CD4-positive, alpha-beta T cell treated with Interferon alpha-2 for 1 hour (primary cell): ENCODE results near the gene MRNIP.
"Not testable (repeated sequence)": the region's sequence is repeated elsewhere in the genome, so short reads cannot be mapped to it uniquely, and the experiment has no call there.

Source experiments
- DNase-seq, 2 donors: peaks; one replicate each; pipeline ENCODE4 v3.0.0-alpha.2; 2020 to 2022

Gene MRNIP

DNA sequence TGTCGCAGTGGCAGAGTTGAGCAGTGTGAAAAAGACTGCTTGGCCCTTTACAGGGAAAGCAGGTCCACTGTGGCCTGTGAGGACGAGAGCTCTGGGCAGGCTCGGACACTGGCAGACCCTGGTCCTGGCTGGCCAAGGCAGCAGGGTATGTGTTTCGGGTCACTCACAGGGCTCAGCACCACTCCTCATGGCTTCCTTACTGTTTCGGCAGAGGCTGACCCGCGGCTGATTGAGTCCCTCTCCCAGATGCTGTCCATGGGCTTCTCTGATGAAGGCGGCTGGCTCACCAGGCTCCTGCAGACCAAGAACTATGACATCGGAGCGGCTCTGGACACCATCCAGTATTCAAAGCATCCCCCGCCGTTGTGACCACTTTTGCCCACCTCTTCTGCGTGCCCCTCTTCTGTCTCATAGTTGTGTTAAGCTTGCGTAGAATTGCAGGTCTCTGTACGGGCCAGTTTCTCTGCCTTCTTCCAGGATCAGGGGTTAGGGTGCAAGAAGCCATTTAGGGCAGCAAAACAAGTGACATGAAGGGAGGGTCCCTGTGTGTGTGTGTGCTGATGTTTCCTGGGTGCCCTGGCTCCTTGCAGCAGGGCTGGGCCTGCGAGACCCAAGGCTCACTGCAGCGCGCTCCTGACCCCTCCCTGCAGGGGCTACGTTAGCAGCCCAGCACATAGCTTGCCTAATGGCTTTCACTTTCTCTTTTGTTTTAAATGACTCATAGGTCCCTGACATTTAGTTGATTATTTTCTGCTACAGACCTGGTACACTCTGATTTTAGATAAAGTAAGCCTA, 22.2 kb downstream of the MRNIP start:
- peak; percentile 54 to 76 for DNase-seq

DNA sequence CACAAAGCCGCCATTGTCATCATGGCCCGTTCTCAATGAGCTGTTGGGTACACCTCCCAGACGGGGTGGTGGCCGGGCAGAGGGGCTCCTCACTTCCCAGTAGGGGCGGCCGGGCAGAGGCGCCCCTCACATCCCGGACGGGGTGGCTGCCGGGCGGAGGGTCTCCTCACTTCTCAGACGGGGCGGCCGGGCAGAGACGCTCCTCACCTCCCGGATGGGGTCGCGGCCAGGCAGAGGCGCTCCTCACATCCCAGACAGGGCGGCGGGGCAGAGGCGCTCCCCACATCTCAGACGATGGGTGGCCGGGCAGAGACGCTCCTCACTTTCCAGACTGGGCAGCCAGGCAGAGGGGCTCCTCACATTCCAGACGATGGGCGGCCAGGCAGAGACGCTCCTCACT, 23.7 kb downstream of the MRNIP start:
- DNase-seq, result not testable (repeated sequence)

DNA sequence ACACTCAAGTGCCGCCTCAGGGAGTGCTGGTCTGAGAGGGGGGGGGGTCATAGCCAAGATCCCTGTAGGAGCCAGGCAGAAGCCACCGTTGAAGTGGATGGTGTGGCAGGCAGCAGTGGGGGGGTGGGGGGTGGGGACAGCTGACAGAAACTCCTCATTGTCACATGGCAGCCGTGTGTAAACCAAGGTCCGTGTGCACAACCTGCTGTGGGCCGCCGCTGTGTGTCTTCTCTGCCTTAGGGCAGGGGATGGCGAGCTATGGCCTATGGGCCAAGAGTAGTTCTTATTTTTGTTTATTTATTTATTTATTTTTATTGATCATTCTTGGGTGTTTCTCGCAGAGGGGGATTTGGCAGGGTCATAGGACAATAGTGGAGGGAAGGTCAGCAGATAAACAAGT, 24.5 kb downstream of the MRNIP start:
- no peak for DNase-seq

DNA sequence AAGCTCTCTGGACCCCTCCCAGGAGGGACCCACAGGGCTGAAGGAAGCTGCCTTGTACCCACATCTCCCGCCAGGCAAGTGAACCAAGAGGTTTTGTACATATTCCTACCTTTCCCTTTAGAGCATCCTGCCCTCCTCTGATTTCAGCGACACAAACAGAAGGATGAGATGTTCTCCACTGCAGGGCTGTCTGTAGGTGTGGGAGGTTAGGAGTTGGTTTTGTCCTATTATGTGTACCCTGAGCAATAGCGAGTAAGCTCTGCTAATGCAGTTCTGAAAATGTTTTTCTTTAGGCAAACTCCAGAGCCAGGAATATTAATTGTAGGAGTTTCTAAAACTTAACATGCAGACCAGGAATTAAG, 24.9 kb downstream of the MRNIP start:
- no peak for DNase-seq

DNA sequence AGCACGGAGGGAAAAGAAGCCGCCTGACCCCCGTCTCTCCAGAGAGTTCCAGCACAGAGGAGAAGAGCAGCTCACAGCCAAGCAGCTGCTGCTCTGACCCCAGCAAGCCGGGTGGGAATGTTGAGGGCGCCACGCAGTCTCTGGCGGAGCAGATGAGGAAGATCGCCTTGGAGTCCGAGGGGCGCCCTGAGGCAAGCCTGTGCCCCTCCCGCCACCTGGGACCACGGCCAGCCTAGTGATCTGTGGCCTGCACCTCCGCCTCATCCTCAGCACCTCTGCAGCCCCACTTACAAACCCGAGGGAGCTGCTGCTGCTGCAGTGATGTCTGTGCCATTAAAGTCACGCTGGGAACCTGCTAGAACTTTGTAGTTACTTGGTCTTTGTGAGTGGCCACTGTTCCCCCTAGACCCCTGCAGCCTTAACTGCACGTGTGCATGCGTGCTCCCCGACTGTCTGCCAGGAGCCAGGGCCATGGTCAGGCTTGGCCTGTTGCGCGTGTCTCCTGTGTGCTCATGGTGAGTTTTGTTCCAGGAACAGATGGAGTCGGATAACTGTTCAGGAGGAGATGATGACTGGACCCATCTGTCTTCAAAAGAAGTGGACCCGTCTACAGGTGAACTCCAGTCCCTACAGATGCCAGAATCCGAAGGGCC, 25.4 kb downstream of the MRNIP start:
- DNase-seq, result no peak

DNA sequence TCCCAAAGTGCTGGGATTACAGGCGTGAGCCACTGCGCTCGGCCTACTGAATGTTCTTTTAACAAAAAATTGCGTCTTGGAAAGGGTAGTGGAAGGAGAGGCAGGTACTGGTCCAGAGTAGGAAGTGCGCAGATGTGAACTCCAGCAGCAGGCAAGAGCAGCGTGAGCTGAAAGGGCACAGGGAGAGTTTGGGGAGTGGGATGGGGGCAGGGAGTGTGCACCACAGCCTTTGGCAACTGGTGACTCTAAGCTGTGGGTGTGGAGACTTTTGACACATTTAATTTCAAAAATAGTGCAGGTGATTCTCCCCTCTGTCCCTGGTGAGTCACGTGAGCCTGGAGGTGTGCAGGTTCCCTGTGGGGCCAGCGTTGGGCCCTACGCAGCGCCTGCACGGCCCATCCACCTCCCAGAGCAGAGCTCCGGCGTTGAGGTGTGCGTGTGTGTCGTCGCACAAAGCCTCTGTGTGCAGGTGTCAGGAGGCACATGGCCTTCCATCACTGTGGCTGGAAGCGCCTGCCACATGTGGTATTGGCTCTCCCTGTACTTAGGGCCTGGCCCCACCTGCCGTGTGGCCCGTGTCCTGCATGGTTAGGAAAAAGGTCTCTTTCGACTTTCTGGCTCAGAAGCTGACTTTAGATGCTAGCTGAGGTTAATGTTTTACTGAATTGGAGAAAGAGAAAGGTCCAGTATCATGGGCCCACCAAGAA, 26.4 kb downstream of the MRNIP start:
- no peak for DNase-seq

DNA sequence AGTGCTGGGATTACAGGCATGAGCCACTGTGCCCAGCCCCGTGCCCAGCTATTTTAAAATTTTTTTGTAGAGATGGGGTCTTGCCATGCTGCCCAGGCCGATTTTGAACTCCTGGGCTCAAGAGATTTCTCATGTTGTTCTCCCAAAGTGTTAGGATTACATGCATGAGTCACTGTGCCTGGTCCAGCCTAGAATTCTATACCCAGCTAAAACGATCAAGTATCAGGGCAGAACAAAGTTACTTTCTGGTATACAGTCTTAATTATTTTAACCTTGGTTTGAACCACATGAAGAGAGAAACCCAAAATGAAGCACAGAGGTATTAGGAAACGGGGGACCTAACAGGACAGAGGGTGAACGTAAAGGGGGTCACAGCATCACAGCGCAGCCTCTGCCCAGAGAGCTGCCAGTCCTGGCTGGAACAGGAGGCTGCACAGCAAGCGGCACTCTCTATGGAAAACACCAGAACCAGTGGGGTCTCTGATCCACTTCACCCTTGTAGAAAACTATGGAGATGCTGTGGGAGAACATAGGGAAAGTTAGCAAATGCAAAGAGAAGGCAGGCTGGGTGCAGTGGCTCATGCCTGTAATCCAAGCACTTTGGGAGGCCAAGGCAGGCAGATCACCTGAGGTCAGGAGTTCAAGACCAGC, 27.7 kb downstream of the MRNIP start:
- no peak for DNase-seq

DNA sequence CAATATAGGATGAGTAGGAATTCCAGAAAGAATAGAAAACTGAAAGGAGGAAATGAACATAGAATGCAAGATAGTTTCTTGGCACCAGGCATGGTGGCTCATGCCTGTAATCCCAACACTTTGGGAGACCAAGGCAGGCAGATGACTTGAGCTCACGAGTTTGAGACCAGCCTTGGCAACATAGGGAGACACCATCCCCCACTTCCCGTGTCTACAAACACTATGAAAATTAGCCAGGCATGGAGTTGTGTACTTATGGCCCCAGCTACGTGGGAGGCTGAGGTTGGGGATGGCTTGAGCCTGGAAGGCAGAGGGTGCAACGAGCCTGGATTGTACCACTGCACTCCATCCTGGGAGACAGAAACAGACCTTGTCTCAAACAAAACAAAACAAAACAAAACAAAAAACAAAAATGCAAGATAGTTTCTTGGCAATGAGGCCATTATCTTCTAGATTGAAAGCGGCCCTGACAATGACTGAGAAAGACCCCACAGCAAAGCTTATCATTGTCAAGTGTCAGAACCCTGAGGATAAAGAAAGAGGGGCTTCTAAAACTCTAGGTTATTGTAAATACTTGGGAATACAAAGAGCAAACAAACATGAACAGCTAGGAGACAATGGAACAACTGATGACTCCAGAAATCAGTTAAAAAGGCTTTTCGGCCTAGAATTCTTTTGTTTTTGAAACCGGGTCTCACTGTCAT, 28.7 kb downstream of the MRNIP start:
- DNase-seq, result no peak

DNA sequence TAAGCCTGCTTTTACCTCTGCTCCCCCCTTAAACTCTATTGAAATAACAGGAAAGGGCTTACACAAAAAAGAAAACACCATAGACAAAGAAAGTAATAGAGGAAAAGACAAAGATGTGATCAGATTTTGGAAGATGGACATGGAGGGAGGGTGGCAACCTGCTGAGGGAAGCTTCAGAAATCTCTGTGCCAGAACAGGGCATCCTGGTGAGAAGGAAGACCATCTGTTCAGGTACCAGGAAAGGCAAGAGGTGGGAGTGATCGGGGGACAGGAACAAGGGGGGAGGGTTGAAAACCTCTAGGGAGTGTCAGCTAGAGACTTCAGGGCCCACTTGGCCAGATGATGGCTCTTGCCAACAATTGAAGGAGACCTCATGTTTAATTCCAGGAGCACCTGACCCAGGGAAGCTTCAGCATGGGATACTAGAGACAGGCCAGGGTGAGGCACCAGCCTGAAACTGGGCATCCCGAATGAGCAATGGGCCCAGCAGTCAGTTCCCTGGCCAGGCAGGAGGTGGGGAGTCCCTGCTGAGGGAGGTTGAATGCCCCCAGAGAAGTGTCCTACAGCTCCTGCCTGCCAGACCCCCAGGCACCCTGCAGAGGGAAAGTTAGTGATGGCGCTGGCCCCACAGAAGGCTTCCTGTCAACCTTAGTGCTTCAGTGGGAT, 29.7 kb downstream of the MRNIP start:
- no peak for DNase-seq

DNA sequence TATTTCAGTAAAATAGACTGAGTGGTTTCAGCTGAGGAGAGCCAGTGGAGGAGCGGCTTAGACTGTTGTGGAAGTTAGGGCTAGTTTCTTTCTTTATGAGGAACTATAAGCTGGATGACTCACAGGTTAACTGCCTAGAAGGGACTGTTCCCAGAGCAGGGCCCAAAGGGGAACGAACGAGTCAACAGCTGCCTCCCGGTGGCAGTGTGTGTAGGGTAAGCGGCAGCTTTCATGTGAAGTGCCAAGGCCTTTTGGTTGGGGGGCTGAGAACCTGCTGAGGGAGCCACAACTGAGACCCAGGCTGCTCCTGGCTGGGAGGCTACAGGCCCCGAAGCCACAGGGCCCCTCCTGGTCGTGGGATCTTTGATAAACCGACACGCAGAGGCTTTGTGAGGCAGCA, 30.9 kb downstream of the MRNIP start:
- DNase-seq, result peak; percentile 18 to 51

DNA sequence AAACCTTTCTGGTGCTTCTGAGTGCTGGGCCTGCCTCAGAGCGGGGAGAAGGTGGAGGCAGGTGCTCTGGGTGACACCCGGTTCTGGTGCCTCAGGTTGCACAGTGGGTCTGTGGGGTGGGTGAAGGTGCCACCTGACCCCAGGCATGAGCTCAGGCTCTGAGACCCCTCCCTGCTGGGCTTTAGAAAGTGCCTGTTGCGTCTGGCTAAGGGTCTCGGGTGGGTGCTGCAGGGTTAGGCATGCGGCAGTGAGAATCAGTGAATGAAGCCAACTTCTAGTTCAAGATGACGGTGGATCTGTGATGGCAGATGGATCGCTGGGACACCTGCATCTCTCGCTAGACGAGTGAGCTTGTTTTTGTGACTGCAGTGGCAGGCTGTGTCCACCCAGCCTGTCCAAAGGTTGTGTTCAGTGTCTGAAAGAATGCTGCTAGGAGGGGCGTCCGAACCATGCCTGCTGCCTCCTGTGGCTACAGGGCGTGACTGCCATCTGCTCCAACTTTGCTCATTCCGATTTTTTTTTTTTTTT, 32.9 kb downstream of the MRNIP start:
- peak in 1 of 2 donors; percentile 4 for DNase-seq

DNA sequence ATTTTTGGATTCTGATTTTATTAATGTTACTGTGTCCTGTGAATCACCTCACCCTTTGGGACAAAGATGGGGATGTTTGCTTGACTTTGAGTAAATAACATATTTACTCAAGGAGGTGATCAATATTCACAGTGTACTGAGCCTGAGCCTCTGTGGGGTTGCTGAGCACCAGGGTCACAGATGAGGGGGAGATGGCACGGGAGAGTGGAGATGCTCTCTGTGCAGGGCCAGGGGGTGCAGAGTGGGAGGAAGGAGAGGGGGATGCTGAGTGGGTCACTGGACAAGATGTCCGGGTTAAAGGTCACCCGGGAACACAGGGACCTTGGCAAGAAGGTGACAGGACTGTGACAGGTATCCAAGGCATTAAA, 33.9 kb downstream of the MRNIP start:
- peak in 1 of 2 donors; percentile 0 for DNase-seq

DNA sequence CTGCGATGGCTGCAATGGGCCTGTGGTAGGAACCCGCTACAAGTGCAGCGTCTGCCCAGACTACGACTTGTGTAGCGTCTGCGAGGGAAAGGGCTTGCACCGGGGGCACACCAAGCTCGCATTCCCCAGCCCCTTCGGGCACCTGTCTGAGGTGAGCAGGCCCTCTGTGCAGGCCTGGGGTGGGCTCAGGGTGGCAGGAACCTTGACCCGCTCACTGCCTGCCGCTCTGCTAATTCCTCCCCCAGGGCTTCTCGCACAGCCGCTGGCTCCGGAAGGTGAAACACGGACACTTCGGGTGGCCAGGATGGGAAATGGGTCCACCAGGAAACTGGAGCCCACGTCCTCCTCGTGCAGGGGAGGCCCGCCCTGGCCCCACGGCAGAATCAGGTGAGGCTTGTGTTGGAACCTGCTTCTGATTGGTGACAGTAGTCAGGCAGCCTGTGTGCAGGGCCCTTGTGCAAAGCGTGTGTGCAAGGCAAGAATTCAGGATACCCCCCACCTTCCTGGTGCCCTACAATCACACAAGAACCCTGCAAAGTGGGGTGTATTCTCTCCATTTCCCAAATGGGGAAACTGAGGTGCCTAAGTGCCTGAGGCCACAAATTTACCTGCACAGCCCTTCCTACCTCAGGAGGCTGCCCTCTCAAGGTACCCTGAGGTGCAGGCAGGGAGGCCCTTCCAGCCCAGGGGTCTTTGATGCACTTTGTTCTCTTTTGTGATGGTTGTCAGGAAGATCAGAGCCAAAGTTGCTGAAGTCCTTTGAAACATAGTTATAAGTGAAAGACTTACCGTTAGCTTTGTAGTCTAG, 34.5 kb downstream of the MRNIP start:
- no peak for DNase-seq

DNA sequence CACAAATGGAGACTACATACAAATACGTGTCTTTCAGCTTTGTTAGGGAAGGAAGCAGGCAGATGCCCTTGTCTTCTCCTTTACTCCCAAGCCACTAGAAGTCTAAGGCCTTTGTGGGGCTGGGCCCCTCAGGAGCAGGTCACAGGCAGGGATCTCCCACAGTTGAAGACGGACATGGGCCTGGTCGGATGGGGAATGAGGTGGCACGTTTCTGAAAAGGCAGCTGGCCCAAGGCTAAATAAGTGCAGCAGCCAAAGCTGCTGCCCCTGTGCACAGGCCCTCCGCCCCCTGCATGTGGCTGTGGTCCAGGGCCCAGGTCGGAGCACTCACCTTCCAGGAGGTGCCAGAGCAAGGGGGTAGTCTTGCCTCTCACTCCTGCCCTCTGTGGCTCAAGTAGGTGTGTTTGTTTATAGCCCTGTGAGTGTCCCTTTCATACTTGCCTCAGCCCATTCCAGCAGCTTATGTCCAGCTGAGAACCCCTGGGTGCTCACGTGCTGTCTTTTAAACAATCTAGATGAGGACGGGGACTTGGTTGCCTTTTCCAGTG, 36.1 kb downstream of the MRNIP start:
- no peak for DNase-seq

DNA sequence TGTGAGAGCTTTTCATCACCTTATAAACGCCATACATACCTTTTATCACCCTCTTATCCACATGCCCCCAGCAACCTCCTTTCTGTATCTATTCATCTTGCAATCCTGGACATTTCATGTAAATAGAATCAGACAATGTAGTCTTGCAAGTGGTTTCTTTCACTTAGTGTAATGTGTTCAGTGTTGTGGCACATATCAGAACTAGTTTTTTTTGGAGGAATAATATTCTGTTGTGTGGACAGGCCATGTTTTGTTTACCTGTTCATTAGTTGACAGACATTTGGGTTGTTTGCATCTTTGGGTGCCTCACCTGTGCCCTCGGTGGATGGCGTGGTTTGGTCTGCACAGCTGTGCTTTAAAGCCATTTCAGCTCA, 36.6 kb downstream of the MRNIP start:
- DNase-seq, result no peak

DNA sequence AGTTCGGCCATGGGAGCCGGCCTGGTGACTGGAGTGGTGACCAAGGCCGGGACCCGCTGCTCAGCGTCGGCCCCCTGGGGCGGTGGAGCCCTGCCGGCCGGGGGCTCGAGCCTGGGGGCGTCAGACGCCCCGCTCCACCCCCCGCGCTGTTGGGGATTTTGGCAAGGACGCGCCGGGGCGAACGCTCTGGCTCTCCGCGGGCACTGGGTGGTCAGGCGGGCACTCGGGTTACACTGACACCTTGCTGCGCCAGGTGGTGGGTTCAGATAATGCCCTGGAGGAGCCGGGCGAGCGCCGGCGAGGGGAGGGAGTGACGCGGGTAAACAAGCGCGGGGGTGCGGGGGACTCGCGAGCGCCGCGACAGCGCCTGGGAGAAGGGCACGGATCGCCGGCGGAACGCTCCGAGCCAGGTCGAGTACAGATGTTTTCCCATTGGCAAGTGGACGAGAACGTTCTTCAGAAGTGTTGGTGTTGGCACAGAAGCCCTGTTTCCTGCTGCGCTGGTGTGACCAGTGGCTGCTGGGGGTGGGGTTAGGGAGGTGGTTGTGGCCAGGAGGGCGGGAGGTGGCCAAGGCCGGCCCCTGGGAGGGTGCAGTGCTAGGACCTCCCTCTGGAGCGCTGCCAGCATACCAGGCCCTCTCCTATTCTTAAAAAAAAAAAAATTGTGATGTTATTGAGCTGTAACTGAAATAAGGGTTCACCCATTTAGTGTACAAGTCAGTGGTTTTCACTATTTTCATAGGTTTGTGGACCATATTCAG, 37.1 kb downstream of the MRNIP start:
- DNase-seq, result peak; percentile 91 to 93

DNA sequence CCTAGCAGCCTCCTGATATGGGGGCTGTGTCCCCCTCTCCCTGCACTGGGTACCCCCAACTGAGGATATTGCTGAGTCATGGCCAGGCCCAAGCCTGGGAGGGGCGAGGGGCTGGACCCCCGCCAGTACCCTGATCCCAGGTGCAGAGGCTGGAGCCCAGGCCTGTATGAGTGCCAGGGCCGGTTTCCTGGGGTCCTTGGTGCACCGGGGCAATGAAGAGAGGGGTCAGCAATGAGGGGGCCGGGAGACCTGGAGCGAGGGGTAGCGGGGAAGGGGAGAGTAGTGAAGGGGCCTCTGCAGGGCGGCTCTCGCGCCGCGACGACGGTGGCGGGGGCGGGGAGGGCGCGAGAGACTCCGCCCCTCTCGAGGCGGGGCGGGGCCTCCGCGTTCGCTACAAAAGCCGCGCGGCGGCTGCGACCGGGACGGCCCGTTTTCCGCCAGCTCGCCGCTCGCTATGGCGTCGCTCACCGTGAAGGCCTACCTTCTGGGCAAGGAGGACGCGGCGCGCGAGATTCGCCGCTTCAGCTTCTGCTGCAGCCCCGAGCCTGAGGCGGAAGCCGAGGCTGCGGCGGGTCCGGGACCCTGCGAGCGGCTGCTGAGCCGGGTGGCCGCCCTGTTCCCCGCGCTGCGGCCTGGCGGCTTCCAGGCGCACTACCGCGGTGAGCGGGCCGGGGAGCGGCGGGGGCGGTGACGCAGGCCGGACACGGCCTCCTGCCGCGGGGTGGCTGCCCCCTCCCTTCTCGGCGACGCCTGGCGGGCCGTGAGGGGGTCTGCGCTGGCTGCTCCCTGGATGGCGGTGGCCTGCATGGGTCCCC, 37.9 kb downstream of the MRNIP start, which contains the start of gene SQSTM1:
SQSTM1 (plus strand) TSS at position 423 of the 815 bp plus-strand sequence; CDS start at position 455, 32 bp downstream.
- DNase-seq, result peak; percentile 79 to 89

DNA sequence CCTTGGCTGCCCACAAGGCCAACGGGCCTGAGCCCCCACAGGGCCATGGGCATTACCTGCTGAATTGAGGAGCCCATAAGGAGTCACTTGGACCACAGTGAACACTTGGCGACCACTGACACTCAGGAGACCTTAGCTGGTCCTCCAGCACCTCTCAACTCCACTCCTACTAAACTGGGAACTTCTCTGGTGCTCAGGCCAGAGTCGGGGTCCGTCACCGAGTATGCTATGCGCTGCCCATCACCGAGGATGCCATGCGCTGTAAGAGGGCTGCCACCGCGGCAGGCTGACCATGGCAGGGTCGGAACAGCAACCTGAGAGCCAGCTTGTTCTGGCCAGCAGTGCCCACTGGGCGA, 38.5 kb downstream of the MRNIP start:
- no peak for DNase-seq
